HG02973 (cell line): Measurements from ENCODE around the gene LDAH.
A peak's percentile ranks its signal among the peaks of the same experiment; 100 is the strongest.

Experiments used
- ATAC-seq: cut with Tn5 transposase; IDR thresholded peaks from one replicate; pipeline ENCODE4 v1.9.1; 2021; ENCODE audit warnings: moderate library complexity; ENCODE audit not compliant: unreplicated experiment

Gene LDAH

GRCh38 chr2:20656561-20656960, 166.3 kb downstream of the LDAH start:
- no peak for ATAC-seq

- ATAC-seq: no peak
Observed at GRCh38 chr2:20654535-20654813, 168.4 kb downstream of the LDAH start.

GRCh38 chr2:20653695-20654534, 169.0 kb downstream of the LDAH start:
- ATAC-seq: no peak

GRCh38 chr2:20652673-20653575, 170.0 kb downstream of the LDAH start:
- ATAC-seq: no peak

- ATAC-seq: no peak
Observed at GRCh38 chr2:20652141-20652540, 170.8 kb downstream of the LDAH start.

- no peak for ATAC-seq
Observed at GRCh38 chr2:20651731-20652099, 171.2 kb downstream of the LDAH start.

- peak; percentile 96 for ATAC-seq
Observed at GRCh38 chr2:20650877-20651730, 171.8 kb downstream of the LDAH start, which contains the start of gene HS1BP3. HS1BP3 (minus strand) TSS chr2:20651098; CDS start chr2:20651063, 35 bp downstream.

- peak; percentile 2 for ATAC-seq
Observed at GRCh38 chr2:20650393-20650876, 172.5 kb downstream of the LDAH start.

- ATAC-seq: no peak
Observed at GRCh38 chr2:20649976-20650375, 172.9 kb downstream of the LDAH start.

- ATAC-seq: no peak
Observed at GRCh38 chr2:20649576-20649975, 173.3 kb downstream of the LDAH start.

GRCh38 chr2:20648831-20649230, 174.1 kb downstream of the LDAH start:
- no peak for ATAC-seq

GRCh38 chr2:20648206-20648605, 174.7 kb downstream of the LDAH start:
- ATAC-seq: no peak

GRCh38 chr2:20647738-20648137, 175.2 kb downstream of the LDAH start:
- no peak for ATAC-seq

- ATAC-seq: no peak
Observed at GRCh38 chr2:20647211-20647610, 175.7 kb downstream of the LDAH start.

- no peak for ATAC-seq
Observed at GRCh38 chr2:20646446-20646845, 176.5 kb downstream of the LDAH start.

GRCh38 chr2:20645761-20646160, 177.1 kb downstream of the LDAH start:
- no peak for ATAC-seq

GRCh38 chr2:20645301-20645701, 177.6 kb downstream of the LDAH start:
- no peak for ATAC-seq

- no peak for ATAC-seq
Observed at GRCh38 chr2:20643826-20644225, 179.1 kb downstream of the LDAH start.

- ATAC-seq: no peak
Observed at GRCh38 chr2:20643060-20643459, 179.8 kb downstream of the LDAH start.

- peak; percentile 95 for ATAC-seq
Observed at GRCh38 chr2:20642055-20642971, 180.6 kb downstream of the LDAH start.
